Hepatocyte (in vitro differentiated cells): ENCODE measurements around the gene NME8. TPM values are rescaled to one million over a fixed set of nuclear protein-coding genes. Genes with fewer than 3 reads are reported as not detected.

Experiments
- DNase-seq: peaks from one replicate; pipeline ENCODE4 v3.0.0-alpha.2; 2016; ENCODE audit warnings: low spot score
- H2AFZ ChIP-seq: fragments of 200-600 bp; sonication (generic); 2 replicates; pipeline ENCODE4 v1.6.0; 2016; ENCODE audit warnings: antibody characterized with exemption, mild to moderate bottlenecking
- H3K27ac ChIP-seq: fragments of 200-600 bp; sonication (generic); 2 replicates; pipeline ENCODE4 v1.5.1; 2016; ENCODE audit warnings: mild to moderate bottlenecking
- H3K27me3 ChIP-seq: fragments of 200-600 bp; sonication (generic); 2 replicates; pipeline ENCODE4 v1.6.1; 2016
- H3K36me3 ChIP-seq: fragments of 200-600 bp; sonication (generic); replicated peaks from 2 replicates; pipeline ENCODE4 v1.5.1; 2016; ENCODE audit warnings: low read depth; ENCODE audit not compliant: insufficient read depth
- H3K4me1 ChIP-seq: fragments of 200-600 bp; sonication (generic); 2 replicates; pipeline ENCODE4 v1.5.1; 2016; ENCODE audit warnings: mild to moderate bottlenecking, moderate library complexity; ENCODE audit not compliant: insufficient read depth
- H3K4me2 ChIP-seq: fragments of 200-600 bp; sonication (generic); 2 replicates; pipeline ENCODE4 v1.6.0; 2016
- H3K4me3 ChIP-seq: fragments of 200-600 bp; sonication (generic); 2 replicates; pipeline ENCODE4 v1.5.1; 2016; ENCODE audit warnings: mild to moderate bottlenecking
- H3K79me2 ChIP-seq: fragments of 200-600 bp; sonication (generic); 2 replicates; pipeline ENCODE4 v1.6.0; 2017; ENCODE audit warnings: mild to moderate bottlenecking
- H3K9me2 ChIP-seq: fragments of 200-600 bp; sonication (generic); replicated peaks from 2 replicates; pipeline ENCODE4 v1.6.0; 2017; ENCODE audit warnings: mild to moderate bottlenecking; ENCODE audit not compliant: insufficient read depth
- H3K9me3 ChIP-seq: fragments of 200-600 bp; sonication (generic); 2 replicates; pipeline ENCODE4 v1.5.1; 2016; ENCODE audit warnings: low read depth, mild to moderate bottlenecking
- H4K20me1 ChIP-seq: fragments of 200-600 bp; sonication (generic); 2 replicates; pipeline ENCODE4 v1.6.0; 2016; ENCODE audit warnings: mild to moderate bottlenecking; ENCODE audit not compliant: insufficient read depth, poor library complexity, severe bottlenecking
- CTCF ChIP-seq: fragments of 200-600 bp; sonication (generic); IDR thresholded peaks from 2 replicates; pipeline ENCODE4 v1.5.1; 2016; ENCODE audit warnings: antibody characterized with exemption, mild to moderate bottlenecking; ENCODE audit not compliant: poor library complexity
- EZH2 ChIP-seq: fragments of 200-600 bp; sonication (generic); IDR thresholded peaks from 2 replicates; pipeline ENCODE4 v1.6.1; 2016; ENCODE audit warnings: antibody characterized with exemption, mild to moderate bottlenecking, borderline replicate concordance
- EZH2phosphoT487 ChIP-seq: fragments of 200-600 bp; sonication (generic); IDR thresholded peaks from one replicate; pipeline ENCODE4 v1.6.1; 2018; ENCODE audit warnings: antibody characterized with exemption, mild to moderate bottlenecking, low read depth, moderate library complexity; ENCODE audit not compliant: unreplicated experiment, severe bottlenecking
- WGBS: methylation state at CpG from one replicate; pipeline ENCODE4 v1.1.6; 2016; ENCODE audit warnings: low lambda C conversion rate; ENCODE audit errors: missing lambda C conversion rate; 5-methylcytosine and 5-hydroxymethylcytosine counted together
- polyA plus RNA-seq: library from polyadenylated mRNA; unstranded; fragments of >200 nt; fragmentation: Nextera tagmentation; extraction: Ambion mirVana; gene quantifications from 2 replicates; pipeline ENCODE4 v1.2.1, GENCODE V29; 2016
- total RNA-seq: library from RNA; depleted of rRNA; stranded (reverse); fragments of >200 nt; gene quantifications from 2 replicates; pipeline ENCODE4 v1.2.3, GENCODE V29; 2014

The NME8 gene
- total and polyA plus RNA-seq, 2 experiments from 2014 or later = not detected

- no peak for DNase-seq
- Histone ChIP-seq H3K4me2 (no peak overlapping the region), H3K36me3 (no peaks in the 10 kb centered on the region), H3K79me2 (no peaks in the 10 kb centered on the region), H3K4me1 (no peaks in the 10 kb centered on the region), H3K9me2 (no peaks in the 10 kb centered on the region), H4K20me1 (no peaks in the 10 kb centered on the region), H3K27ac (peak overlapping the region; percentile 80), H3K9me3 (peaks cover 4% of the 10 kb centered on the region), H2AFZ (no peak overlapping the region), H3K27me3 (no peaks in the 10 kb centered on the region), H3K4me3 (no peak overlapping the region)
- 83% methylated on average over 3 of the region's 3 CpGs for WGBS
- TF ChIP-seq EZH2 = no peak
- TF ChIP-seq CTCF = no peak
- no peak for TF ChIP-seq EZH2phosphoT487
These were observed 31.3 kb upstream of the NME8 start for GRCh38 chr7:37816922-37817590.

GRCh38 chr7:37817591-37817960, 30.8 kb upstream of the NME8 start:
- no peak for TF ChIP-seq CTCF
- no peak for TF ChIP-seq EZH2phosphoT487
- H3K4me3 ChIP-seq = no peak overlapping the region
- no peaks in the 10 kb centered on the region for H4K20me1 ChIP-seq
- DNase-seq = no peak
- no peak overlapping the region for H2AFZ ChIP-seq
- H3K4me1 ChIP-seq = no peaks in the 10 kb centered on the region
- H3K9me3 ChIP-seq = peaks cover 4% of the 10 kb centered on the region
- H3K27ac ChIP-seq = no peak overlapping the region
- no peak overlapping the region for H3K4me2 ChIP-seq
- no peaks in the 10 kb centered on the region for H3K36me3 ChIP-seq
- H3K27me3 ChIP-seq = no peaks in the 10 kb centered on the region
- 60% methylated on average over 2 of the region's 2 CpGs for WGBS
- no peaks in the 10 kb centered on the region for H3K9me2 ChIP-seq
- H3K79me2 ChIP-seq = no peaks in the 10 kb centered on the region

GRCh38 chr7:37817996-37818720, 30.2 kb upstream of the NME8 start:
- no peaks in the 10 kb centered on the region for H3K27me3 ChIP-seq
- H3K4me3 ChIP-seq = no peak overlapping the region
- H2AFZ ChIP-seq = no peak overlapping the region
- H3K36me3 ChIP-seq = no peaks in the 10 kb centered on the region
- peaks cover 4% of the 10 kb centered on the region for H3K9me3 ChIP-seq
- no peak overlapping the region for H3K4me2 ChIP-seq
- no peak overlapping the region for H3K27ac ChIP-seq
- H4K20me1 ChIP-seq = no peaks in the 10 kb centered on the region
- no peaks in the 10 kb centered on the region for H3K79me2 ChIP-seq
- 87% methylated on average over 5 of the region's 5 CpGs for WGBS
- no peaks in the 10 kb centered on the region for H3K9me2 ChIP-seq
- no peaks in the 10 kb centered on the region for H3K4me1 ChIP-seq
- DNase-seq = no peak
- TF ChIP-seq CTCF (no peak), EZH2phosphoT487 (no peak)
